Ovary (tissue), 3 donors: Measurements from ENCODE around the gene TBX4.

Experiments
- CTCF ChIP-seq, 3 donors: fragments of 450-650 bp in 2 of 3; fragments of 200-600 bp in 1 of 3; IDR thresholded peaks; one replicate each; pipeline versions ENCODE4 v1.5.1 to v1.8.0; 2016 to 2022; ENCODE audit warnings: antibody characterized with exemption in 3 of 3, mild to moderate bottlenecking in 1 of 3
- POLR2A ChIP-seq: fragments of 450-650 bp; IDR thresholded peaks from one replicate; pipeline ENCODE4 v1.6.1; 2017; ENCODE audit warnings: antibody characterized with exemption, mild to moderate bottlenecking, moderate library complexity
- donor health status: DM: no; HTN: no; CAD: no.

GRCh38 chr17:61504697-61505096 is 52.5 kb downstream of the TBX4 start:
- no peak for TF ChIP-seq CTCF (IDR thresholded peaks at IDR 0.05)
- TF ChIP-seq POLR2A = no peak
